Small intestine (tissue), 7 donors: ENCODE data around the gene DIAPH3. TPM values are rescaled to one million over a fixed set of nuclear protein-coding genes. Genes with fewer than 3 reads are reported as not detected.
A peak's percentile ranks its signal among the peaks of the same experiment; 100 is the strongest.

Experiments used
- DNase-seq, 2 donors: peaks; one replicate each; pipeline versions ENCODE4 v3.0.0 to v3.0.0-alpha.2; 2013
- FAIRE-seq: peaks from 2 replicates; lab custom pipeline; 2012; peaks lifted over from hg19 to GRCh38; lab: Jason Lieb, UNC
- H3K27ac ChIP-seq, 3 donors: one replicate each; pipeline ENCODE4 v1.5.1; 2013; ENCODE audit warnings: low read length in 2 of 3, mild to moderate bottlenecking in 2 of 3, control low read depth in 1 of 3, inconsistent platforms in 1 of 3, low read depth in 1 of 3, moderate library complexity in 1 of 3
- H3K27me3 ChIP-seq, 3 donors: one replicate each; pipeline ENCODE4 v1.6.1; 2013; ENCODE audit warnings: low read length in 3 of 3, inconsistent platforms in 1 of 3; ENCODE audit not compliant: control insufficient read depth in 3 of 3, insufficient read depth in 3 of 3
- H3K36me3 ChIP-seq, 3 donors: one replicate each; pipeline ENCODE4 v1.6.1; 2013; ENCODE audit warnings: low read length in 3 of 3, inconsistent platforms in 1 of 3, low read depth in 1 of 3, mild to moderate bottlenecking in 1 of 3, moderate library complexity in 1 of 3; ENCODE audit not compliant: control insufficient read depth in 3 of 3, insufficient read depth in 2 of 3
- H3K4me1 ChIP-seq, 3 donors: one replicate each; pipeline ENCODE4 v1.6.1; 2013; ENCODE audit warnings: low read length in 2 of 3, inconsistent platforms in 1 of 3, low read depth in 1 of 3, mild to moderate bottlenecking in 1 of 3, moderate library complexity in 1 of 3; ENCODE audit not compliant: control insufficient read depth in 3 of 3, insufficient read depth in 2 of 3
- H3K4me3 ChIP-seq, 3 donors: one replicate each; pipeline ENCODE4 v1.5.1; 2013; ENCODE audit warnings: low read length in 3 of 3, control low read depth in 1 of 3, inconsistent platforms in 1 of 3, low read depth in 1 of 3, mild to moderate bottlenecking in 1 of 3, moderate library complexity in 1 of 3
- H3K9me3 ChIP-seq, 2 donors: one replicate each; pipeline ENCODE4 v1.6.1; 2013; ENCODE audit warnings: low read depth in 1 of 2, low read length in 1 of 2; ENCODE audit not compliant: control insufficient read depth in 2 of 2, insufficient read depth in 1 of 2
- WGBS, 3 donors: extraction: QIAGEN DNeasy Blood & Tissue Kit; methylation state at CpG; one replicate each; pipeline ENCODE4 v1.1.7; 2013; 5-methylcytosine and 5-hydroxymethylcytosine counted together
- polyA plus RNA-seq, 4 donors: library from polyadenylated mRNA; stranded (reverse) in 3 of 4; unstranded in 1 of 4; fragments of 200-250 nt in 3 of 4; fragments of 120-200 nt in 1 of 4; gene quantifications; one replicate each; pipeline versions ENCODE4 v1.2.1 to v1.2.3, GENCODE V29; 2013
- donor health status: healthy with polysubstance abuse.
- donor health status: control.
- donor health status: control.
- donor health status: Bipolar disorder and iron deficiency.
- donor health status: healthy.

Gene DIAPH3
- polyA plus RNA-seq, 4 donors: 0.67 to 4.2 (median 3.1) TPM

- no peak overlapping the region for H3K4me3 ChIP-seq
- FAIRE-seq (no peak), DNase-seq (no peak)
- H3K27me3 ChIP-seq: no peaks in the 10 kb centered on the region
- 92 to 94% (median 94%) methylated on average over 4 of the region's 4 CpGs for WGBS, 3 donors
- no peak overlapping the region for H3K27ac ChIP-seq
- H3K4me1 ChIP-seq: peaks cover 0 to 6% (median 0%) of the 10 kb centered on the region in 3 donors
- no peaks in the 10 kb centered on the region for H3K36me3 ChIP-seq
- no peaks in the 10 kb centered on the region for H3K9me3 ChIP-seq
Measured at GRCh38 chr13:59689057-59689456, 474.7 kb downstream of the DIAPH3 start.

- WGBS, 3 donors: 83 to 91% (median 90%) methylated on average over 2 of the region's 2 CpGs
- no peaks in the 10 kb centered on the region for H3K27me3 ChIP-seq
- no peak overlapping the region for H3K27ac ChIP-seq
- H3K4me3 ChIP-seq: no peak overlapping the region
- no peaks in the 10 kb centered on the region for H3K9me3 ChIP-seq
- no peak for FAIRE-seq
- no peak for DNase-seq
- H3K36me3 ChIP-seq: no peaks in the 10 kb centered on the region
- peaks cover 0 to 2% (median 0%) of the 10 kb centered on the region in 3 donors for H3K4me1 ChIP-seq
Measured at GRCh38 chr13:59686798-59687394, 476.8 kb downstream of the DIAPH3 start.

GRCh38 chr13:59684105-59684504, 479.6 kb downstream of the DIAPH3 start:
- Histone ChIP-seq H3K9me3 (no peaks in the 10 kb centered on the region), H3K27ac (no peak overlapping the region), H3K4me3 (no peak overlapping the region), H3K36me3 (no peaks in the 10 kb centered on the region), H3K4me1 (peaks cover 0 to 6% (median 0%) of the 10 kb centered on the region in 3 donors), H3K27me3 (no peaks in the 10 kb centered on the region)
- no peak for FAIRE-seq
- no peak for DNase-seq
- 76 to 85% (median 83%) methylated on average over 5 of the region's 5 CpGs for WGBS, 3 donors

GRCh38 chr13:59681636-59682311, 482.0 kb downstream of the DIAPH3 start:
- Histone ChIP-seq H3K27ac (no peak overlapping the region), H3K4me1 (peaks cover 0 to 6% (median 0%) of the 10 kb centered on the region in 3 donors), H3K27me3 (no peaks in the 10 kb centered on the region), H3K9me3 (no peaks in the 10 kb centered on the region), H3K36me3 (no peaks in the 10 kb centered on the region), H3K4me3 (no peak overlapping the region)
- FAIRE-seq: no peak
- 84 to 97% (median 90%) methylated on average over 1 of the region's 1 CpG for whole genome bisulfite sequencing, 3 donors
- no peak for DNase-seq

- peaks cover 0 to 6% (median 0%) of the 10 kb centered on the region in 3 donors for H3K4me1 ChIP-seq
- 16 to 64% (median 36%) methylated on average over 7 of the region's 7 CpGs for WGBS, 3 donors
Measured at GRCh38 chr13:59680429-59681024, 483.2 kb downstream of the DIAPH3 start.

GRCh38 chr13:59679254-59679653, 484.5 kb downstream of the DIAPH3 start:
- no peak overlapping the region for H3K27ac ChIP-seq
- H3K27me3 ChIP-seq: no peaks in the 10 kb centered on the region
- peaks cover 0 to 6% (median 0%) of the 10 kb centered on the region in 3 donors for H3K4me1 ChIP-seq
- H3K36me3 ChIP-seq: no peaks in the 10 kb centered on the region
- no peaks in the 10 kb centered on the region for H3K9me3 ChIP-seq
- 49 to 67% (median 49%) methylated on average over 1 of the region's 1 CpG for WGBS, 3 donors
- no peak for FAIRE-seq
- H3K4me3 ChIP-seq: no peak overlapping the region
- no peak for DNase-seq

More at GRCh38 chr13:59680429-59681024, 483.2 kb downstream of the DIAPH3 start:
- DNase-seq (peak; percentile 50 to 59), FAIRE-seq (peak; percentile 23)
- H3K27me3 ChIP-seq: no peaks in the 10 kb centered on the region
- H3K9me3 ChIP-seq: no peaks in the 10 kb centered on the region
- no peak overlapping the region for H3K4me3 ChIP-seq
- no peak overlapping the region for H3K27ac ChIP-seq
- H3K36me3 ChIP-seq: no peaks in the 10 kb centered on the region

GRCh38 chr13:59677966-59678814, 485.5 kb downstream of the DIAPH3 start:
- DNase-seq (peak; percentile 60 to 61), FAIRE-seq (no peak)
- H3K27ac ChIP-seq: no peak overlapping the region

GRCh38 chr13:59677430-59677829, 486.3 kb downstream of the DIAPH3 start:
- no peaks in the 10 kb centered on the region for H3K27me3 ChIP-seq
- FAIRE-seq: no peak
- peaks cover 0 to 6% (median 0%) of the 10 kb centered on the region in 3 donors for H3K4me1 ChIP-seq
- H3K27ac ChIP-seq: no peak overlapping the region
- no peak overlapping the region for H3K4me3 ChIP-seq
- DNase-seq: no peak
- H3K36me3 ChIP-seq: no peaks in the 10 kb centered on the region
- no peaks in the 10 kb centered on the region for H3K9me3 ChIP-seq

More at GRCh38 chr13:59677966-59678814, 485.5 kb downstream of the DIAPH3 start:
- 77 to 80% (median 80%) methylated on average over 6 of the region's 6 CpGs for WGBS, 3 donors
- Histone ChIP-seq H3K9me3 (no peaks in the 10 kb centered on the region), H3K4me1 (peaks cover 0 to 6% (median 0%) of the 10 kb centered on the region in 3 donors), H3K27me3 (no peaks in the 10 kb centered on the region), H3K4me3 (no peak overlapping the region), H3K36me3 (no peaks in the 10 kb centered on the region)
